Astrocyte (in vitro differentiated cells and primary cell): ENCODE data around the gene TANGO2.

Experiments used
- CTCF ChIP-seq: IDR thresholded peaks from 2 replicates; pipeline ENCODE4 v1.5.1; 2011; ENCODE audit warnings: low read depth, mild to moderate bottlenecking, inconsistent platforms, low read length, moderate library complexity; ENCODE audit not compliant: insufficient read depth
- EZH2 ChIP-seq: IDR thresholded peaks from 2 replicates; pipeline ENCODE4 v1.6.1; 2012; ENCODE audit warnings: mild to moderate bottlenecking, low read length, inconsistent platforms; ENCODE audit not compliant: insufficient read depth

- no peak for TF ChIP-seq CTCF
- no peak for TF ChIP-seq EZH2
Observed at GRCh38 chr22:20009018-20009491, 11.9 kb upstream of the TANGO2 start.
